ENCODE data around the gene SCIN. TPM values are rescaled to one million over a fixed set of nuclear protein-coding genes. Genes with fewer than 3 reads are reported as not detected.
"Not testable (repeated sequence)": the region's sequence is repeated elsewhere in the genome, so short reads cannot be mapped to it uniquely, and the experiment has no call there.

Gene SCIN
- total and polyA plus RNA-seq, 7 donors = 0.08 to 0.17 (median 0.13) TPM; not detected in 3

DNA sequence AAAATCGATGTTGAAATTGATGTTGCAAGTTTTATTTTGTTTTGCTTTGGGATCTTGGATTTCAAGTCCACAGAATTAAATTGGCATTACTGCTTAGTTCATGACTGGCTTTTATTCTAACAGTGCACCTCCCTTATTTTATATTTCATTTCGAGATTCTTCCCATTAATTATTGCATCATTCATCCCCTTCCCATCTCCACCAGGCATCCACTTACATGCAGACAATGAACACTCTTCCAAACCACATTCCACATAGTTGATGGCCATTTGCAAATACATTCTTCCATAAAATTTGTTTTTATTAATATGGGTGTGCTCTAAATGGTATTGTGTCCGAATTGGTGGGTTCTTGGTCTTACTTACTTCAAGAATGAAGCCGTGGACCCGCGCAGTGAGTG, 15.6 kb upstream of the SCIN start:
- ATAC-seq (no peak), DNase-seq (no peak)
- no peak for TF ChIP-seq CTCF (IDR thresholded peaks at IDR 0.05)
- Histone ChIP-seq H3K4me3 (no peak overlapping the region), H3K36me3 (ENCODE audit: insufficient read depth in 1 of 2, low read depth in 1 of 2) (no peaks in the 10 kb centered on the region), H3K27ac (no peak overlapping the region), H3K9me3 (no peaks in the 10 kb centered on the region), H3K4me1 (no peaks in the 10 kb centered on the region), H3K27me3 (ENCODE audit: insufficient read depth in 3 of 3, low read length in 2 of 3) (no peaks in the 10 kb centered on the region)
- WGBS, 3 donors = 69 to 87% (median 69%) methylated on average over 6 of the region's 6 CpGs
- intact Hi-C loops (cut with DNase I) = no loop called here

DNA sequence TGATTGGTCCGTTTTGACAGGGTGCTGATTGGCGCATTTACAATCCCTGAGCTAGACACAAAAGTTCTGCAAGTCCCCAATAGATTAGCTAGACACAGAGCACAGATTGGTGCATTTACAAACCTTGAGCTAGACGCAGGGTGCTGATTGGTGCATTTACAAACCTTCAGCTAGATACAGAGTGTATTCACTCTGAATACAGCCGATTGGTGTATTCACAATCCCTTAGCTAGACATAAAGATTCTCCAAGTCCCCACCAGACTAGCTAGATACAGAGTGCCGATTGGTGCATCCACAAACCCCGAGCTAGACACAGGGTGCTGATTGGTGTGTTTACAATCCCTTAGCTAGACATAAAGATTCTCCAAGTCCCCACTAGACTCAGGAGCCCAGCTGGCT, 14.8 kb upstream of the SCIN start:
- H3K27ac ChIP-seq; intact Hi-C loops (cut with DNase I); H3K4me3 ChIP-seq; DNase-seq; ATAC-seq; H3K36me3 ChIP-seq (ENCODE audit: insufficient read depth in 1 of 2, low read depth in 1 of 2); H3K27me3 ChIP-seq (ENCODE audit: insufficient read depth in 3 of 3, low read length in 2 of 3); H3K9me3 ChIP-seq; H3K4me1 ChIP-seq: not testable (repeated sequence)
- 78 to 97% (median 78%) methylated on average over 6 of the region's 6 CpGs for WGBS, 3 donors

DNA sequence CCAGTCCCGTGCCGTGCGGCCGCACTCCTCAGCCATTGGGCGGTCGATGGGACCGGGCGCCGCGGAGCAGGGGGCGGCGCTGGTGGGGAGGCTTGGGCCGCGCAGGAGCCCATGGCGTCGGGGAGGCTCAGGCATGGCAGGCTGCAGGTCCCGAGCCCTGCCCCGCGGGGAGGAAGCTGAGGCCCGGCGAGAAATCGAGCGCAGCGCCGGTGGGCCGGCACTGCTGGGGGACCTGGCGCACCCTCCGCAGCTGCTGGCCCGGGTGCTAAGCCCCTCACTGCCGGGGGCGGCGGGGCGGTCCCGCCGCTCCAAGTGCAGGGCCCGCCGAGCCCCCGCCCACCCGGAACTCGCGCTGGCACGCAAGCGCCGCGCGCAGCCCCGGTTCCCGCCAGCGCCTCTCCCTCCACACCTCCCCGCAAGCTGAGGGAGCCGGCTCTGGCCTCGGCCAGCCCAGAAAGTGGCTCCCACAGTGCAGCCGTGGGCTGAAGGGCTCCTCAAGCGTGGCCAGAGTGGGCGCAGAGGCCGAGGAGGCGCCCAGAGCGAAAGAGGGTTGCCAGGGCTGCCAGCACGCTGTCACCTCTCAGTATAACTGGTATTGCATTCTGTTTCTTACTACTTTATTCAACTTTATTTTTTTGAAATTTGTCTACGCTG, 14.3 kb upstream of the SCIN start:
- DNase-seq; ATAC-seq; H3K9me3 ChIP-seq; H3K27me3 ChIP-seq (ENCODE audit: insufficient read depth in 3 of 3, low read length in 2 of 3); H3K4me1 ChIP-seq; H3K4me3 ChIP-seq; H3K36me3 ChIP-seq (ENCODE audit: insufficient read depth in 1 of 2, low read depth in 1 of 2); H3K27ac ChIP-seq; intact Hi-C loops (cut with DNase I): not testable (repeated sequence)
- WGBS, 3 donors = 87 to 96% (median 95%) methylated on average over 29 to 60 of the region's 60 CpGs

- no peaks in the 10 kb centered on the region for H3K36me3 ChIP-seq (ENCODE audit: insufficient read depth in 1 of 2, low read depth in 1 of 2)
- intact Hi-C loops (cut with DNase I) = no loop called here
- no peak for TF ChIP-seq CTCF (IDR thresholded peaks at IDR 0.05)
- no peaks in the 10 kb centered on the region for H3K27me3 ChIP-seq (ENCODE audit: insufficient read depth in 3 of 3, low read length in 2 of 3)
- no peak overlapping the region for H3K27ac ChIP-seq
- ATAC-seq = no peak
- H3K9me3 ChIP-seq = no peaks in the 10 kb centered on the region
- DNase-seq = no peak
- H3K4me1 ChIP-seq = no peaks in the 10 kb centered on the region
- 85 to 92% (median 86%) methylated on average over 7 of the region's 7 CpGs for WGBS, 3 donors
- no peak overlapping the region for H3K4me3 ChIP-seq
Observed at GRCh38 chr7:12557282-12557681, 13.2 kb upstream of the SCIN start.

- H3K4me1 ChIP-seq = peaks cover 5% of the 10 kb centered on the region
- H3K27me3 ChIP-seq (ENCODE audit: insufficient read depth in 3 of 3, low read length in 2 of 3) = peaks cover 0 to 21% (median 1%) of the 10 kb centered on the region in 3 donors
- intact Hi-C loops (cut with DNase I) = no loop called here
- H3K4me3 ChIP-seq = no peak overlapping the region
- no peak for DNase-seq
- no peak for TF ChIP-seq CTCF (IDR thresholded peaks at IDR 0.05)
- H3K36me3 ChIP-seq (ENCODE audit: insufficient read depth in 1 of 2, low read depth in 1 of 2) = no peaks in the 10 kb centered on the region
- H3K9me3 ChIP-seq = no peaks in the 10 kb centered on the region
- ATAC-seq = no peak
- no peak overlapping the region for H3K27ac ChIP-seq
- WGBS, 3 donors = 68 to 78% (median 73%) methylated on average over 4 of the region's 4 CpGs
Observed at GRCh38 chr7:12564996-12565764, 5.3 kb upstream of the SCIN start.
